Body of pancreas (tissue), 4 donors: ENCODE measurements around the gene PRR18.

ENCODE experiments used
- POLR2A ChIP-seq, 3 donors: fragments of 450-650 bp; IDR thresholded peaks; one replicate each; pipeline ENCODE4 v1.6.1; 2016; ENCODE audit warnings: antibody characterized with exemption in 3 of 3, mild to moderate bottlenecking in 2 of 3
- TF ChIP-seq, protein P1 (sequence below), 7 experiments: fragments of 450-650 bp in 4 of 7; fragments of 200-600 bp in 3 of 7; sonication (generic) in 3 of 7; IDR thresholded peaks; one replicate each; pipeline ENCODE4 v1.5.1; 2016 to 2019; ENCODE audit warnings: antibody characterized with exemption in 7 of 7

DNA sequence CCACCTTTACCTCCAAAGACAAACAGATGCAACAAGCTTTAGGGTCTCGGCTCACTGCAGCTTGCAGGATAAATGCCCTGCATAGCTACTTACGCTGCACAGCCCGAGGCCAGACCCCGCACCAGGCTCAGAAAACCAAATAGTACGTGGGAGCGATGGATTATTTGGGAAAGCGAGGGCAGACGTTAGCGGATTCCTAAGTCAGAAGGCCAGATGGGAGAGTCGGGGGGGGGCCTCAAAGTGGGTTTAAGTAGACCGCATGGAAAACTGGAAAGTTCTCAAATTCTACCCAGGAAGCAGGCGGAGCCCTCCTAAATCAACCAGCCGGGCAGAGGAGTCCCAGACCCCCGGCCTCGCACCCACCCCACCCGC lies 33.8 kb upstream of the PRR18 start:
- TF ChIP-seq POLR2A (IDR thresholded peaks at IDR 0.05) = no peak
- TF ChIP-seq, protein P1, sequence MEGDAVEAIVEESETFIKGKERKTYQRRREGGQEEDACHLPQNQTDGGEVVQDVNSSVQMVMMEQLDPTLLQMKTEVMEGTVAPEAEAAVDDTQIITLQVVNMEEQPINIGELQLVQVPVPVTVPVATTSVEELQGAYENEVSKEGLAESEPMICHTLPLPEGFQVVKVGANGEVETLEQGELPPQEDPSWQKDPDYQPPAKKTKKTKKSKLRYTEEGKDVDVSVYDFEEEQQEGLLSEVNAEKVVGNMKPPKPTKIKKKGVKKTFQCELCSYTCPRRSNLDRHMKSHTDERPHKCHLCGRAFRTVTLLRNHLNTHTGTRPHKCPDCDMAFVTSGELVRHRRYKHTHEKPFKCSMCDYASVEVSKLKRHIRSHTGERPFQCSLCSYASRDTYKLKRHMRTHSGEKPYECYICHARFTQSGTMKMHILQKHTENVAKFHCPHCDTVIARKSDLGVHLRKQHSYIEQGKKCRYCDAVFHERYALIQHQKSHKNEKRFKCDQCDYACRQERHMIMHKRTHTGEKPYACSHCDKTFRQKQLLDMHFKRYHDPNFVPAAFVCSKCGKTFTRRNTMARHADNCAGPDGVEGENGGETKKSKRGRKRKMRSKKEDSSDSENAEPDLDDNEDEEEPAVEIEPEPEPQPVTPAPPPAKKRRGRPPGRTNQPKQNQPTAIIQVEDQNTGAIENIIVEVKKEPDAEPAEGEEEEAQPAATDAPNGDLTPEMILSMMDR (IDR thresholded peaks at IDR 0.05) = no peak
